Measurements from ENCODE around the gene AHCTF1. TPM values are rescaled to one million over a fixed set of nuclear protein-coding genes. Genes with fewer than 3 reads are reported as not detected.
A peak's percentile ranks its signal among the peaks of the same experiment; 100 is the strongest.
"Not testable (repeated sequence)": the region's sequence is repeated elsewhere in the genome, so short reads cannot be mapped to it uniquely, and the experiment has no call there.

AHCTF1 gene
- total RNA-seq, 1 donor from 2014 or later = 20.5 TPM

DNA sequence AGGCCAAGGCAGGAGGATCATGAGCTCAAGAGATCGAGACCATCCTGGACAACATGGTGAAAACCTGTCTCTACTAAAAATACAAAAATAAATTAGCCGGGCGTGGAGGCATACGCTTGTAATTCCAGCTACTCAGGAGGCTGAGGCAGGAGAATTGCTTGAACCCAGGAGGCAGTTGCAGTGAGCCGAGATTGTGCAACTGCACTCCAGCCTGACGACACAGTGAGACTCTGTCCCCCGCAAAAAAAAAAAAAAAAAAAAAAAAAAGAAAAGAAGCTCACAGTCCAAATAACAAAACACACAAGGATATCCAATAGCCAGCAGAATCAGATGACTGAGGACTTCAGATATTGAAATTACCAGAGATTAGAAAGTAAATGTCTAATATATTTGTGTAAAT, 11.8 kb downstream of the AHCTF1 start:
- no peak for DNase-seq (ENCODE audit: low read depth in 2 of 2)

DNA sequence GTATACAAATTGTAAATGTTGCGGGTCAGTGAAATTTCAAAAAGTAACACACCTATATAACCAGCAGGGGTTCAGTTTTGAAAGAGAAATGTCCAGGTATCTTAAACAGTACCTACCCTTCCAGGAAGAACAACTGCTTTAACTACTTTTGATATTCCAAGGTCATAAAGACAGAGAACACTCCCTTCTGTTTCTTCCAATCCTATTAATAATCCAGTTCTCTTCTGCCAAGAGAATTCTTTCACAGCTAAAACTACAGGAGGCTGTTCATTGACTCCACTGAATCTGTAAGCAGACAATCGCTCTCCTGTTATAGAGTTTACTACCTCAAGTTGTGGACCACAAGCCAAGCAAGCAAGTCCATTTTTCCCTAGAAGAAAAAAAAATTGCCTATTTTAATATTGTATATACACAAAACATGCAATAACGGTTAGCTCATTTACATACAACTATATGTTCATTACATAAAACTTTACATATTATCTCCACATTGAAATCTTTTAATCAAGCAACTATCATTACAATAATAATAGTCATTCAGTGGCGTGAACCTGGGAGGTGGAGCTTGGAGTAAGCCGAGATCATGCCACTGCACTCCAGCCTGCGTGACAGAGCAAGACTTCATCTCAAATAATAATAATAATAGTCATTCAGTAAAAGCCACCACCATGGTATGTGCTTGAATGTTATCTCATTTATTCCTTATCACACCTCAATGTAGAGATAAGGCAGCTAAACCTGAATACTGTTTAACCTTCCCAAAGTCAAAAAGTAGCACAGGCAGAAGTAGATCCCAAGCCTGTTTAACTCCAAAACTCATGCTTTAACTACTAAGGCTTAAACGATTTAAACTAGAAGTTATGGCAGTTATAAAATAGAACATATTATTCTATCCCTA, 15.5 kb downstream of the AHCTF1 start:
- not testable (repeated sequence) for DNase-seq (ENCODE audit: low read depth in 2 of 2)

DNA sequence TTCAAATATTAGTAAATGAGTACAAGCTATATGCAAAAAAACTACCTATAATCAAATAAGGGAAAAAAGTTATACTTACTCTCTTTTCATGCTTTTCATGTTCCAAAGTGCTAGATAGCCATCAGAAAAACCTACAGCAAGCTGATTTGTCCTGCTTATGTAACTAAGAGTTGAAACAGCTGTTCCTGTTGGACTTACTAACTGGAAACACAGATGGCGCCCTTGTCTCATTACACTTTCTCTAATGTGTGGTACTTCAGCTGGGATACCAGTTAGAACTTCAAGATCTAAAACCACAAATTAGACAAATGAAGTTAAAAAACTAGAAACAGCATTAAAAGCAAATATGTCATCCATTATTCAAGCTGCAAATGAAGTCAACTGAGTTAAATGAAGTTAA, 24.3 kb downstream of the AHCTF1 start:
- peak; percentile 57 to 81 for DNase-seq (ENCODE audit: low read depth in 2 of 2)

DNA sequence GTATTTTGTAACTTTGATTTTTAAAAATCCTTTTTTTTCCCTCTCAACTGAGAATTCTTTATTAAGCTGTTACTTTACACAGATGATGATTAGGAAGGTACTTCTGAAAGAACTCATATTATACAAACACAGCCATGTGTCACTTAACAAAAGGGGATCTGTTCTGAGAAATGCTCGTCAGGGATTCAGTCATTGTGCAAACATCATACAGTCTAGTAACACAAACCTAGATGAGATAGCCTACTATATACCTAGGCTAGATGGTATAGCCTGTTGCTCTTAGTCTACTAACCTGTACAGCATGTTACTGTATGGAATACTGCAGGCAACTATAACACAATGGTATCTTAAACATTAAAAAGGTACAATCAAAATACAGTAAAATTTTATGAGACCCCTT, 24.9 kb downstream of the AHCTF1 start:
- DNase-seq (ENCODE audit: low read depth in 2 of 2) = no peak

DNA sequence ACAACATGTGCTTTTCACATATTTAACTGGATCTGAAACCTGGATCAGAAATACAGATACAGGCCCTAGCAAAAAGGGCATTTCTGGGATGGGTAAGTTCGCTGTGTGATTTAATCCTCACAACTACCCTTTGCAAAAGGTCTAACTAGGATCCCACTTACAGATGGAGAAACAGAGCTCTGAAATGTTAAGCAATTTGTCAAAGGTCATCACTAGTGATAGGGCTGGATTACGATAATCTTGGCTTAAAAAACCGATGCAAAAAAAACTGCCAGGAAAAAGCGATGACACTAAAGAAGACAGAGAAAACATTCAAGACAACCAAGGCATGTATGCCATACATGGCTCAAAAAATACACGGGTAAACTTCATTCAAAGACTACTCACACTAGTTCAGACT, 29.9 kb downstream of the AHCTF1 start:
- no peak for DNase-seq (ENCODE audit: low read depth in 2 of 2)

DNA sequence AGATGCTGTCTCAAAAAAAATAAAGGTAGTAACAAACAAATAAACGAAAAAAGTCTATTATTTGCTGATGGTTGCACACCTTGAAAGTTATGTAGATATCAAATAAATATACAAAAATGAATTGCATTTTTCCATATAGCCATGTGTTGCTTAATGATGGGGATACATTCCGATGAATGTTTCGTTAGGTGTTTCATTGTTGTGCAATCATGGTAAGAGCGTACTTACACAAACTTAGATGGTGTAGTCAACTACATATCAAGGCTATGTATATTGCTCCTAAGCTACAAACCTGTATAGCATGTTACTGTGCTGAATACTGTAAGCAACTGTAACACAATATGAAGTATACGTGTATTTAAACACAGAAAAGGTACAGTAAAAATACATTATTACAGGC, 34.4 kb downstream of the AHCTF1 start:
- no peak for DNase-seq (ENCODE audit: low read depth in 2 of 2)

DNA sequence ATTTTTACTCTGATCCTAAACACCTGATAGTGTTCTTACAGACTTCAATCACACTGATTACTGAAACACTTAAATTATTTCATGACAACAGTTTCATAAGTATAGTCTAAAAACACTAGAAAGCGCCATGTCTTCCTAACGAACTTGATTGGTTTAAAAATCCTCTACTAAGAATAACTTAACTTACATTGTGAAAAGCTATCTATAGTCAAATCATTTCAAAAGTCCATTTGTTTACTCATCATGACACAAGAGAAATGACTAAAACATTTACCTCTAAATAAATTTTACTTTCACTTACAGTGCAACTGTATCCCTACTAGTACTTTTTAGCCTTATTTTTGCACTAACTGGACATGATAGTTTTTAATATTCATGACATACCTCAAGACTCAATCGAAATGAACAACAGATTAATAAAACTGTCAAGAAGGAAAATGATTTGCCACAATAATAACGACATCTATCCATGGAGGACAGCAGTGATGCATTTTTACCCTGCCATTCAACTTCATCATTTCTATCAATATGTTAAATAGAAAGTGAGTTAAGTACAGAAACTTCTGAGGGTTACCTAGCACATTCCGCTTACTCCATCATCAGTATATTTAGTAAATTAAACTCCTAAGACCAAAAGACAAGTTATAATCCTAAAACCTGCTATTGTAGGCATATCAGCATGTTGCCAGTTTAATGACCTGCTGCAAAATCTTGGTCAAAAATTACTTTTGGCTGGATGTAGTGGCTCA, 38.4 kb downstream of the AHCTF1 start:
- DNase-seq (ENCODE audit: low read depth in 2 of 2) = no peak

DNA sequence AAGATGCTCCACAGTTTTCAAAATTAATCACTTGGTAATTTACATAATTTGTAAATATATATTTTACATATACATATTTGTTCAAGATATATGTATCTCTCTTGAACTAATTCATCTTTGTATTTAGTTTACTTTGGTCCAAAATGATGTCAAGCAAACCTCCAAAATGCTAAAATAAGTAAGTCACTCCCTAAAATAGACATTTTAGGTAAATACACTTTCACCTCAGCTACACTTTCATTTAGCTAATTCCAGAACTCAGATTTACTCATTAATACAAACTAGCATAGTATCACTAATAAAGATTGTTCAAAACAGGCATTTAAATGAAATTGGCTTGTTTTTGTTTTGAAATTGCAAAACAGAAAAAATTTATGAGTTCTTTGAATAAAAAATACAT, 40.6 kb downstream of the AHCTF1 start:
- DNase-seq (ENCODE audit: low read depth in 2 of 2) = no peak

DNA sequence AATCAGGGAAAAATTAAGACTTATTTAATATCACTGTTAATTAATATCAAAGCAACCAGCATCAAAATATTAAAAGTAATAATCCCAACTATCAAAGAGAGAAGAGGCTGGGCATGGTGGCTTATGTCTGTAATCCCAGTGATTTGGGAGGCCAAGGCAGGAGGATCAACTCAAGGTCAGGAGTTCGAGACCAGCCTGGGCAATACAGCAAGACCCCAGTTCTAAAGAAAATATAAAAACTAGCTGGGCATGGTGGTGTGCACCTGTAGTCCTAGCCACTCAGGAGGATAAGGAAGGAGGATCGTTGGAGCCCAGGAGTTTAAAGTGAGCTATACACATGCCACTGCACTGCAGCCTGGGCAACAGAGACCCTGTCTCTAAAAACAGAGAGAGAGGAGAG, 43.2 kb downstream of the AHCTF1 start:
- DNase-seq (ENCODE audit: low read depth in 2 of 2) = no peak

DNA sequence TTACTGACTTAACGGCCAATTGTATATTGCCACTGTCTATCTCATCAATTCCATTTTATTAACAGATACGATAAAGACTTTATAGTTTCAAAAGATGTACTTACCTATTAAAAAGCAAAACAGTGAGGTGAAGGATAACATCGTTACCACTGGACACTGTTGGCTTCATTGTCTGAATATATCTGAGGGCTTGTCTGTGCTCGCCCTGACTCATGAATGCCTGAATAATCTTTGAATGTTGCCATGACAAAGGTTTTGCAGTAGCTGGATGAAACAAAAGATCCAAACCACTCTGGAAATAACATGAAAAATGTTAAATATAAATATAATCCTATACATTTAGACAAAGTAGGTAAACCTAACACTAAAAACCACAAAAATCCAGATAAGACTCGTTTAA, 46.4 kb downstream of the AHCTF1 start:
- not testable (repeated sequence) for DNase-seq (ENCODE audit: low read depth in 2 of 2)

DNA sequence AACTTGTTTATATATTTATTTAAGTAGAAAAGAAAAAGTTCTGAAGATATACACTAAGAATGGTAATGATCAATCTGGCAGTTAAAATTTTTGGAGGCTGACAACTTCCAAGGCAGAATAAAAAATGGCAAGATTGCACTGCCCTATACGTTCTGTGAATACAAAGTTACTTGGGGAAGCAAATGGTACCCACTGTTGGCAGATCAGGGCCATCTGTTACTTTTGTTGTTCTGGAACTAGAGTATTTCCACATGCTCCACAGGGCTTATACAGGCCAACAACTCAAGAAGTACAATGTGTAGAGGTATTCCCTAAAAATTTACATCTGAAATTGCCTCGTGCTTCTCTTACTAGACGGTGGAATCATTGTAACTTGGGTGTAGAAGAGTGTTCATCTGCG, 53.2 kb downstream of the AHCTF1 start:
- DNase-seq (ENCODE audit: low read depth in 2 of 2) = no peak

DNA sequence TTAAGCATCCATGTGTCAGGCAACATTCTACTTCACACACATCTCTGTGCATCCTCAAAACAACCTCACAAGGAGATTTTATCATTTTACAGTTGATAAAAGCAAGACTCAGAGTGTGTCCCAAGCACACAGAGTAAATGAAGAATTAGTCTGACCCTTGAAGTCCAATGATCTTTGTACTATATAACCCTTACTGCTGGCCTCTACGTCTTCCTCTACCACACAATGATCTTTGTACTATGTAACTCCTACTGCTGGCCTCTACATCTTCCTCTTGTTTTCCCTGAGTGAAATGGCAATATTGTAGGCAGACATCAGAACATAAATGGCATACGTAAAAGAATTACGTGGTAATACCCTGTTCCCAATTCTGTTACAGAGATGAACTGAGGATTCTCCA, 55.3 kb downstream of the AHCTF1 start:
- DNase-seq (ENCODE audit: low read depth in 2 of 2) = no peak

DNA sequence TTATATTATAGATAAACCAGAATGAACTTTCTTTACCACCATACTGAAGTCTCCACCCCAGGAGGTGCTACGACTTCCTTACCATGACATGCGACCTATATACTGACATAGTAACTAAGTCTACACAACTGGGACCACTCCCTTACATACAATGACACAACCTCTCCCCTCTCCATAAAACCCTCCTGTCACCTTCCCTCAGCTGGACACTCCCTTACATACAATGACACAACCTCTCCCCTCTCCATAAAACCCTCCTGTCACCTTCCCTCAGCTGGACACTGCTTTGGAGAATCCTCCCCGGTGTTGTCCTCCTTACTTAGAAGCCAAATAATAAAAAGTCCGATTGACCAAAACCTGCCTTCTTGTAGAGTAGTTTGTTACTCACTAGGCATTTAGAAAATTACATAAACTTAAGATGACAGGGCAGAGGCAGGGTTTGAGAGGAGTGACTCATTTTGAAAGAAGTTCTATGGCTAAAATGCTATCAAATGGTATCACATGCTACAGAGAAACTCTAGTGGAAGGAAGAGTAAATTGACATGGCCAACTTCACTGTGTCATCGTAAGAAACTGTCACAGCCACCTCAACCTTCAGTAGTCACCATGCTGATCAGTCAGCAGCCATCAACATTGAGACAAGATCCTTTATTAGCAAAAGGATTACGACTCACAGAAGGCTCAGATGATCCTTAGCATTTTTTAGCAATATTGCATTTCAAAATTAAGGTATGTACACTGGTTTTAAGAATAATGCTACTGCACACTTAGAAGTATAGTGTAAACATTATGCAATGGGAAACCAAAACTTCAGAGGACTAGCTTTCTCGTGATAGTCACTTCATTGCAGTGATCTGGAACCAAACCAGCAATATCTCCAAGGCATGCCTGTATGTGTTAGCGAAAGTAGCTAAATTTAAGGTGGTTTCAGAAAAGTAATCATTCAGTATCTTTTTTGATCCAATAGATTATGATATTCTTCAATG, 56.4 kb downstream of the AHCTF1 start:
- DNase-seq (ENCODE audit: low read depth in 2 of 2) = no peak

DNA sequence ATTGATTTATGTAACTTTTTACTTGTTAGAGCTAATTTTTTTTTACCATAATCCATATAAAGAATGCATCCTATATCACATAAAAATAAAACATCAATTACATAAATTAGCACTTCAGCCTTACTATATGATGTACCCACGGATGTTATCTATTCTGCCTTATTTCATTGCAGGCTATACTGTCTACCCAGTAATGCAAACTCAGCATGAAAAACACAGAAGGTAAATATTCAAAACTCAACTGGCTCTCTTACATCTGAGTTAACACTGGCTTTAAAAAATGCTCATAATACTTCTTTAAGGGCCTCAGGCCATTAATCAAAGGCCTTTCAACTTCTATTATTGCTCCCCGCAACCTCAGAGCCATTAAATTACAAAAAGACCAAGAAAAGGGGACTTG, 65.8 kb downstream of the AHCTF1 start:
- DNase-seq (ENCODE audit: low read depth in 2 of 2) = no peak

DNA sequence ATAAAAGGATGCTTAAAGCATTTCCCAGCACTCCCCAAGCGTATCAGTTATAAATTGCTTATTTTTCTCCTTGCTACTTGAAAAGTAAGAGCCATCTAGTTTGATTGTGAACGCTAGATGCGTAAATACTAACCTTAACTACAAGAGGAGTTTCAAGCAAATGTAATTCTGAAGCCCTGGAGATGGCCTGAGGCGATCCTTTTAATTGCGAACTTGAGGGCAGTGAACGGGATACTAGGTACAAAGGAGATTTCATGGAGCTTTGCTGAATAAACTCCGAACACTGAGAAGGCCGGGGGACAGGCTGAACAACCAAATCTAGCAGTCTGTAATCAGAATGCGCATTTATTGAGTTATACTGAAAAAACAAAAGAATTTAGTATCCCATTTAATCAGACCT, 68.0 kb downstream of the AHCTF1 start:
- DNase-seq (ENCODE audit: low read depth in 2 of 2) = not testable (repeated sequence)

DNA sequence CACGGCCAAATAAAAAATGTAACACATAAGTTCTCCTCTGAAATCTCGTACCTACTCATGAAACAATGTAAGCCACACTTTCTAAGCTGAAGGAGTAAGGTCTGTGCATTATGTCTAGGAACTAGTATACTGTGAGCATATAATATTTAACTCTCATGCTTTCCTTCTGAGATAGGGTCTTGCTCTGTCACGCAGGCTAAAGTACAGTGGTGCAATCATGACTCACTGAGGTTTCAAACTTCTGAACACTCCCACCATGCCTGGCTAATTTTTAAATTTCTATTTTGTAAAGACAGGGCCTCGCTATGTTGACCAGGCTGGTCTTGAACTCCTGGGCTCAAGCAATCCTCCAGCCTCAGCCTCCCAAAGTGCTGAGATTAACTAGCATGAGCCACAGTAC, 71.3 kb downstream of the AHCTF1 start:
- no peak for DNase-seq (ENCODE audit: low read depth in 2 of 2)

DNA sequence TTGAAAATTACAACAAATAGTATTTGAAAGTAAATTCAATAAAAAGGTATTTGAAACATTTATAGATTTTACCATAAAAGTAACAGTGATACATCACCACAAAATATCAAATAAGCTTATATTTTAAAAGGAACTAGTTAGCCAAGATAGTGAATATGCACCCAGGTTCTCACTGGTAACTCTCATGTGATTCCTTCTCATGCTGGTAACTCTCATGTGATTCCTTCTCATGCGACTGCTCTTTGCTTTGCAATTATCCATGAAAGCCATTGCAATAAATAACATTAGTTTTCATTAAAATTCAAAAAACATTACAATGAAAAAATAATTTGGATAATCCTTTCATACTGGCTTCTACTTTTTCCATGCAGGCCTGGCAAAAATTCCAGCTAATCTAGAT, 75.4 kb downstream of the AHCTF1 start:
- no peak for DNase-seq (ENCODE audit: low read depth in 2 of 2)

DNA sequence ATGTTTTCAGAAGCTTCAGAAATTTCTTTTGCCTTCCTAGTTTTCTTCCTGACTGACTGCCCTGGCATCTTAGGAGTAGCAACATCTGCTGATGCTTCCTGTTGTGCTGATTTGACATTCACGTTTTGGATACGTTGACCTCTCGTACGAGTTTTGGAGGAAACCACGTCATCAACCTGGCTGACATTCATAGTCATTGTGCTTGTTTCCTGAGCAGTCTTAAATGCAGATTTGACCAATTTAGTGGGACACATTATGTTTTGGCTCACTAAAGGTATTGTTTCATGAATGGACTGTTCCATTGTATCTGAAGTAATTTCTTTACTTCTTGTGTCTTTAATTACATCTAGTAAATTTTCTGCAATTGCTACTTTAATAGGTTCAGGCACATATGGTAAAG, 81.1 kb downstream of the AHCTF1 start:
- peak; percentile 53 to 56 for DNase-seq (ENCODE audit: low read depth in 2 of 2)

DNA sequence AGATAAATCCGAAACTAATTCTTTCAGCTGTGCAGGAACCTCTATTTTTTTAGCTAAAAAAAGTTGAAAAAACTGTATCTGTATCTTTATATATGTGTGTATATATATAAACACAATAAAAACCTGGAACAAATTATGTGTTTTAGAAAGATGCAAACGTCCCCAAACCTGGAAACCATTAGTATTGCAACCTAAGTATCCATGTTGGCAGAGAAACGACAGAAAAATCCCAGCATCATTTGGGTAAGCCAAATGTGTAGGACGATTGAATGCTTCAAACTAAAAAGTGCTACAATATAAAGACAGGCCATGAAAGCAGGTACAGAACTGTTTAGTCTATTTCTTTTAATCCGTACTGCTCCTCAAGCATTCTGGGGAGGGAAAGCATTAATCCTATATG, 87.9 kb downstream of the AHCTF1 start:
- DNase-seq (ENCODE audit: low read depth in 2 of 2) = no peak

DNA sequence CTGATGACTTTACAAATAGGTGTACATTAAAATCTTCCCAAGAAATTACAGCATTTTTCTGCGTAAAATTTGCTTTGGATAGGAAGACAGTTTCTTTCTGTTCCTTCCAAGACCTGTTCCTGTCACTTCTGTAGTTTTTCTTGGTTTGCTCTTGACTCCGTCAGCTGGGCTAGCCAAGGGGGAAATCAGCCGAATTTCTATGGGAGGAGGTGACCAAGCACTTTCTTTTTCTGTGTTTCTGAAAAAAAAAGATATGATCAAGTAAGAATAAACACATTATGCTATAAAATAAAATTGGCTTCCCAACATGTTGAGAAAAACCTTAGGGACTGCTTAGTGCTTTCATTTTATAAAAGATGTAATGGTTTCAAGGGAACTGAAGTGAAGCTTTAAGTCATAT, 91.0 kb downstream of the AHCTF1 start:
- DNase-seq (ENCODE audit: low read depth in 2 of 2) = not testable (repeated sequence)

DNA sequence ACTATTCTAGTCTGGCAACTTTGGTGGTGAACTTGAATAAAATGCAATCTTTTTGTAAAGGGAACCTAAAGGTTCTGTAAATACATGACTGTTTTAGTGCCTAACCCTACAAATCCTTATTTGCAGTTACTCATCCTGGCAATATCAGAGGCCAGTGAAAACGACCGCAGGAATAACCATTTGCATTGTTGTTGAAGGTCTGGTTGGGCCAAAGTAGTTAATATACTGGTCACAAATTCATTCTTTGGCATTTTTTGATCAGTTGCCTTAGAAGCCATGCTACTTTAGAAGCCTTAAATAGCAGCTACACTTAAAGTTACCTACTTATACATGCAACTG, 93.7 kb downstream of the AHCTF1 start:
- no peak for DNase-seq (ENCODE audit: low read depth in 2 of 2)
